Colonic mucosa (tissue), 4 donors: ENCODE results near the gene DAB1. TPM values are rescaled to one million over a fixed set of nuclear protein-coding genes. Genes with fewer than 3 reads are reported as not detected.

Source experiments
- DNase-seq: peaks from one replicate; pipeline ENCODE4 v3.0.0-alpha.2; 2020
- H3K27ac ChIP-seq: fragments of 200-600 bp; one replicate; pipeline ENCODE4 v1.8.0; 2021
- H3K27me3 ChIP-seq: fragments of 200-600 bp; one replicate; pipeline ENCODE4 v1.8.0; 2021
- H3K36me3 ChIP-seq: fragments of 200-600 bp; one replicate; pipeline ENCODE4 v1.8.0; 2021
- H3K4me1 ChIP-seq: fragments of 200-600 bp; one replicate; pipeline ENCODE4 v1.8.0; 2021; ENCODE audit warnings: mild to moderate bottlenecking
- H3K4me3 ChIP-seq: fragments of 200-600 bp; one replicate; pipeline ENCODE4 v1.8.0; 2021
- H3K9ac ChIP-seq, 2 donors: one replicate each; pipeline ENCODE4 v1.7.0; 2013; ENCODE audit warnings: control low read depth in 2 of 2, low read depth in 2 of 2, low read length in 2 of 2
- H3K9me3 ChIP-seq: fragments of 200-600 bp; one replicate; pipeline ENCODE4 v1.8.0; 2021
- CTCF ChIP-seq: fragments of 200-600 bp; IDR thresholded peaks from one replicate; pipeline ENCODE4 v1.8.0; 2022; ENCODE audit warnings: antibody characterized with exemption, mild to moderate bottlenecking
- intact Hi-C: fragments of 100-400 bp; cut with DNase I; formaldehyde crosslinking; loops from one replicate; pipeline ENCODE4 v1.14.1; 2022
- total RNA-seq, 2 donors: library from RNA; stranded (reverse); fragmentation: NEBNext Ultra II Directional in 1 of 2; extraction: Animal tissue kit (Norgen Biotek cat#: 25700) in 1 of 2; gene quantifications; one replicate each; pipeline ENCODE4 v1.2.1, GENCODE V29; 2021
- donor health status: healthy.
- donor health status: DM: no; HTN: no; CAD: no.
- donor health status: DM: no; HTN: no; CAD: no.

The DAB1 gene
- total RNA-seq, 2 donors from 2014 or later, result 0.42 TPM; not detected in 1

GRCh38 chr1:57307392-57308170, 116.3 kb downstream of the DAB1 start:
- peak; percentile 39 for DNase-seq
- H3K27me3 ChIP-seq, result no peaks in the 10 kb centered on the region
- H3K4me3 ChIP-seq, result no peak overlapping the region
- no peak for TF ChIP-seq CTCF
- H3K27ac ChIP-seq, result no peak overlapping the region
- intact Hi-C loops, result no loop called here
- H3K9me3 ChIP-seq, result no peaks in the 10 kb centered on the region
- no peaks in the 10 kb centered on the region for H3K36me3 ChIP-seq
- no peaks in the 10 kb centered on the region for H3K4me1 ChIP-seq
- H3K9ac ChIP-seq, result no peak overlapping the region

- TF ChIP-seq CTCF, result no peak
- no peaks in the 10 kb centered on the region for H3K36me3 ChIP-seq
- H3K27me3 ChIP-seq, result no peaks in the 10 kb centered on the region
- no peak overlapping the region for H3K4me3 ChIP-seq
- intact Hi-C loops, result no loop called here
- H3K4me1 ChIP-seq, result no peaks in the 10 kb centered on the region
- no peaks in the 10 kb centered on the region for H3K9me3 ChIP-seq
- DNase-seq, result no peak
- no peak overlapping the region for H3K27ac ChIP-seq
- H3K9ac ChIP-seq, result no peak overlapping the region
These were observed 119.3 kb downstream of the DAB1 start for GRCh38 chr1:57304591-57304990.

- Histone ChIP-seq H3K4me3 (no peak overlapping the region), H3K4me1 (no peaks in the 10 kb centered on the region), H3K27ac (no peak overlapping the region), H3K9ac (no peak overlapping the region), H3K9me3 (no peaks in the 10 kb centered on the region), H3K36me3 (no peaks in the 10 kb centered on the region), H3K27me3 (no peaks in the 10 kb centered on the region)
- intact Hi-C loops, result no loop called here
- no peak for TF ChIP-seq CTCF
- DNase-seq, result no peak
These were observed 120.9 kb downstream of the DAB1 start for GRCh38 chr1:57302812-57303596.

- DNase-seq, result no peak
- no peak overlapping the region for H3K9ac ChIP-seq
- no peak overlapping the region for H3K4me3 ChIP-seq
- intact Hi-C loops, result no loop called here
- H3K27me3 ChIP-seq, result no peaks in the 10 kb centered on the region
- H3K27ac ChIP-seq, result no peak overlapping the region
- no peaks in the 10 kb centered on the region for H3K4me1 ChIP-seq
- H3K36me3 ChIP-seq, result no peaks in the 10 kb centered on the region
- H3K9me3 ChIP-seq, result no peaks in the 10 kb centered on the region
- TF ChIP-seq CTCF, result no peak
These were observed 123.7 kb downstream of the DAB1 start for GRCh38 chr1:57300186-57300585.

- no peak for DNase-seq
- H3K9me3 ChIP-seq, result no peaks in the 10 kb centered on the region
- H3K9ac ChIP-seq, result no peak overlapping the region
- no peak overlapping the region for H3K27ac ChIP-seq
- H3K4me3 ChIP-seq, result no peak overlapping the region
- H3K27me3 ChIP-seq, result no peaks in the 10 kb centered on the region
- H3K4me1 ChIP-seq, result no peaks in the 10 kb centered on the region
- no peak for TF ChIP-seq CTCF
- intact Hi-C loops, result no loop called here
- H3K36me3 ChIP-seq, result no peaks in the 10 kb centered on the region
These were observed 127.1 kb downstream of the DAB1 start for GRCh38 chr1:57296726-57297250.
